Measurements from ENCODE around the gene LINGO3. TPM values are rescaled to one million over a fixed set of nuclear protein-coding genes. Genes with fewer than 3 reads are reported as not detected.
"Not testable (repeated sequence)": the region's sequence is repeated elsewhere in the genome, so short reads cannot be mapped to it uniquely, and the experiment has no call there.

LINGO3 gene
- total RNA-seq, 2 experiments from 2014 or later, result 0.15 to 0.17 TPM

- CTCF ChIA-PET, result interaction anchor here (0.7 kb wide), 1 partner anchor 393 kb away, joined by 3 read pairs; no protein-coding TSS in a partner anchor
- POLR2A ChIA-PET, result no interaction called here
Measured at GRCh38 chr19:2289714-2290435, 18.1 kb downstream of the LINGO3 start.

GRCh38 chr19:2288818-2289713 lies 18.9 kb downstream of the LINGO3 start:
- ChIA-PET POLR2A (interaction anchor here (1.4 kb wide), 1 partner anchor 16 kb away, joined by 5 read pairs; no protein-coding TSS in a partner anchor), CTCF (interaction anchor here (0.7 to 2.2 kb wide), 4 partner anchors 15 to 392 kb away, joined by 3 to 9 read pairs (median 4); no protein-coding TSS in a partner anchor)

GRCh38 chr19:2288338-2288817 lies 19.6 kb downstream of the LINGO3 start:
- CTCF ChIA-PET, result interaction anchor here (0.8 to 2.2 kb wide), 3 partner anchors 14 to 327 kb away, joined by 3 to 9 read pairs (median 5); no protein-coding TSS in a partner anchor
- POLR2A ChIA-PET, result interaction anchor here (1.4 kb wide), 1 partner anchor 15 kb away, joined by 5 read pairs; no protein-coding TSS in a partner anchor

- CTCF ChIA-PET, result interaction anchor here (0.8 to 2.2 kb wide), 3 partner anchors 14 to 328 kb away, joined by 3 to 9 read pairs (median 5); partner anchors contain the start of gene PLEKHJ1
- POLR2A ChIA-PET, result interaction anchor here (0.6 to 1.4 kb wide), 2 partner anchors 14 to 50 kb away, joined by 3 to 5 read pairs; no protein-coding TSS in a partner anchor
Measured at GRCh38 chr19:2287585-2288337, 20.2 kb downstream of the LINGO3 start.

- CTCF ChIA-PET, result interaction anchor here (2.2 kb wide), 1 partner anchor 13 kb away, joined by 8 read pairs; no protein-coding TSS in a partner anchor
Measured at GRCh38 chr19:2286402-2287140, 21.4 kb downstream of the LINGO3 start.

GRCh38 chr19:2283835-2284507 lies 24.0 kb downstream of the LINGO3 start:
- CTCF ChIA-PET, result interaction anchor here (0.7 to 1.1 kb wide), 2 partner anchors 43 to 107 kb away, joined by 3 to 5 read pairs; no protein-coding TSS in a partner anchor

More at GRCh38 chr19:2286402-2287140, 21.4 kb downstream of the LINGO3 start:
- POLR2A ChIA-PET, result interaction anchor here (0.6 to 1.5 kb wide), 2 partner anchors 14 to 247 kb away, joined by 3 read pairs; no protein-coding TSS in a partner anchor

GRCh38 chr19:2282862-2283237 lies 25.1 kb downstream of the LINGO3 start:
- POLR2A ChIA-PET, result interaction anchor here (0.6 kb wide), 1 partner anchor 46 kb away, joined by 4 read pairs; no protein-coding TSS in a partner anchor
- CTCF ChIA-PET, result interaction anchor here (0.5 to 1.1 kb wide), 2 partner anchors 45 to 353 kb away, joined by 4 to 8 read pairs; no protein-coding TSS in a partner anchor

More at GRCh38 chr19:2283835-2284507, 24.0 kb downstream of the LINGO3 start:
- POLR2A ChIA-PET, result no interaction called here

GRCh38 chr19:2282062-2282861 lies 25.7 kb downstream of the LINGO3 start, which contains the start of gene PEAK3:
TSS of gene PEAK3 (minus strand) at chr19:2282175. CDS start at chr19:2280931, 1,244 bp downstream.
- ChIA-PET CTCF (interaction anchor here (1.1 kb wide), 1 partner anchor 44 kb away, joined by 8 read pairs; no protein-coding TSS in a partner anchor), POLR2A (interaction anchor here (0.6 kb wide), 1 partner anchor 45 kb away, joined by 4 read pairs; no protein-coding TSS in a partner anchor)

- CTCF ChIA-PET, POLR2A ChIA-PET: not testable (repeated sequence)
Measured at GRCh38 chr19:2281265-2282061, 26.5 kb downstream of the LINGO3 start.

- CTCF ChIA-PET, result no interaction called here
- POLR2A ChIA-PET, result no interaction called here
Measured at GRCh38 chr19:2280633-2281264, 27.2 kb downstream of the LINGO3 start.

- ChIA-PET CTCF (no interaction called here), POLR2A (no interaction called here)
Measured at GRCh38 chr19:2278459-2279158, 29.3 kb downstream of the LINGO3 start.

- CTCF ChIA-PET, result no interaction called here
- POLR2A ChIA-PET, result no interaction called here
Measured at GRCh38 chr19:2277138-2277537, 30.8 kb downstream of the LINGO3 start.

- CTCF ChIA-PET, result no interaction called here
- POLR2A ChIA-PET, result no interaction called here
Measured at GRCh38 chr19:2276429-2276986, 31.4 kb downstream of the LINGO3 start.
